Measurements from ENCODE around the gene LRFN2.

Gene LRFN2

DNA sequence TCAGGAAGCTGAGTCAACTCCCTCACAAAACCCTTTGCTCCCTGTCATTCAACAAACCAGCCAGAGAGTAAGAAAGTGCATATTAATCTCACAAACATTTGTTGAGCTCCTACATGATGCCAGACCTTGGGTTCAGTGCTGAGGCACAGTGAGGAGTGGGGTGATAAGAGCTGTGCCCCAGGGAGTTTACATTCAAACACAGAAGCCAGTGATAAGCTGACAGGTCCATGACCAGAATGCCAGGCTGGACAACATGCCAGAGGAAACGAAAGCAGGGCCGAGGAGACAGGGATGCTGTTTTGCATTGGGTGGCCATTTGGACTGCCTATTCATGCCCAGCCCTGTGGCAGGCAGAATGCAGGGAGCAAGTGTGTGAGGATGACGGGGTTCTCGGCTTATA lies 76.7 kb downstream of the LRFN2 start:
- DNase-seq, result no peak

- no peak for DNase-seq
These were observed 77.4 kb downstream of the LRFN2 start for GRCh38 chr6:40509716-40510260.

DNA sequence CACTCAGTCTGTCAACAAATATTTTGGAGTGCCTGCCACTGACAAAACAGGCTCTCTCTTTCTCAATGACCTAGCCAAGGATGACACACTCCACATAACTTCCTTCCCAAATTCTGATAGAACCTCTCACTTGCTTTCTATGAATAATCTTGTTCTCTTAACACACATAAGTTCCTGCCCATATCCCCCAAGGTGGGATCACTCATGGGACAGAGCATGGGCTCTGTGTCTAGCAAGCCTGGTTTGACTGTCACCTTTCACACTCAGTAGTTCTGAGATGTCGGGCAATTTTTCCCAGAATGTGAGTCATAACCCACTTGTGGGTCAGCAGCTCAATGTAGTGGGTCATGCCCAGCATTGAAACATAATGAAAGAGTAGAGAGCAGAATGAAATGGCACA lies 78.1 kb downstream of the LRFN2 start:
- DNase-seq, result no peak

DNA sequence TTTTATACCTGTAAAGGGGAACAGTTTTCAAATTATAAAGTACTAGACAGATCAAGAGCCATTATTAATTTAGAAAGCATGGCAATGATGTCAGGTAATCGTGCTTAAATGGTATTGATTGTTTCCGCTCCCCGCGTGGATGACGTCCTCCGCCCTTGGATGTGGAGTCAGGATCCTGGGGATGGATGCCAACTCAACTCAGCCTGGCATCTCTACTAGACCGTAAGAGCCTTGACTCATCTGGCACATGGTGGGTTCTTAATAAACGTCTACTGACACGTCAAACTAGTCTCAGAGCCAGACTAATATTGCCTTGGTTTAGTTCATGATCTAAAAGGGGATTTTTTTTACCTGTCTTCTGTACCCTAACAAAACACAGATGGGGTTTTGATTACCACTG lies 80.2 kb downstream of the LRFN2 start:
- no peak for DNase-seq

DNA sequence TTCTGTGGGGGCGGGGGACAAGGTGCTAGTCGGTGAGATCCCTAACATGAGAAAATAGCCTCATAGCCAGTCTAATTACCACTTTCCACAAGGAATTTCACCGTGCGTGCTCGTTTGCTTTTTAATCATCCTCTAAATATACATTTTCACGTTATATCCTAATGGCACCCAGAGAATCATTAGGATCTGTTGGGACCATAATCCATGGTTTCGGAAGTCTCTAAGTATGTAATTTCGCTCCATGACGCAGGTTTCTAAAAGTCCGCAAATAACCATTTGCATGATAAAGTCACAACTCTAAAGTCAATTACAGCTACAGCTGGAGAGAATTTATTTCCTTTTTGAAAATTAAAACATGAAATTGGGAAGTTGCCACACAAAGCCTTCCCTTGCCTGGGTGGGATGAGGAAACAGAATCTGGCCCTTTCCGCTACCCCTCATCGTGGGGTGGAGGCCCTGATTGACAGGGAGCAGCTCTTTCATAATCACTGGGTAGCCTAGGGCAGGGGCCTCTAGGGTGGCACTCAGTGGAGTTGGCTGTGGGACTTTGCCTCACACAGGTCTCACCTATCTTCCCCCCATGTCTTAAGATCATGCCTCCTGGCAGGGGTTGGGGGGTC lies 81.9 kb downstream of the LRFN2 start:
- no peak for DNase-seq

DNA sequence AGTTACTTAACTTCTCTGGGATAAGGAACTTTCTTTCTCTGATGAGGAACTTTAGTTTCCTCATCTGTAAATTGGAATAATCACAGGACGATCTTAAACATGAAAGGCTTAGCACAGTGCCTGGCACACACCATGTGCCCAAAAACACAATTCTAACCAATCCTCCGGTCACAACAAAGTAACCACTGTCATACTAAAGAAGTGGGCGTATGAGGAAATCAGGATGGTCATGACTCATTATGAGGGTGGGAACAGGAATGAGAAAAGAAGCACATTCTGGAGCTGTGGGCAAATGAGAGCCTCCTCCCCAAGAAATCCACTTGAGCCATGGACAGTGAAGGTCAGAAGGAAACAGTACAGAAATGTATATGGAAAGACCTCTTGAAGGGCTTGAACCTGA lies 82.9 kb downstream of the LRFN2 start:
- no peak for DNase-seq

DNA sequence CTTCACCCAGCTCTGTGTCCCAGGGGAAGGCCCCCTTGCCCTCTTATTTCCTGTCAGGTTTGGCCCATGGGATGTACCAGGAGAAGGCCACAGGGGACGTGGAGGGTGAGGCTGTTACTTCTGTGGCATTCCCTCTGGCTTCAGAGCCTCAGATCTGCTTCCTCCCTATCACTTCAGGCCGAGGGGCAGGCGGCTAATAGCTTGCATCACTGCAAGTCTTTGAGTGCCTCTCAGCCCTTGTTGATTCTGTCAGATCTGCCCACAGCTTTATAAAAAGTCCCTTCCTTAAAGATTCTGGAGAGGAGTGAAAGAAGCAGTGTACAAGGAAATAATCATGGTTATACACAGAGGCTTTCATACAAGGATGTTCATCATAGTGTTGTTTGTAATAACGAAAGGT lies 86.9 kb downstream of the LRFN2 start:
- no peak for DNase-seq

DNA sequence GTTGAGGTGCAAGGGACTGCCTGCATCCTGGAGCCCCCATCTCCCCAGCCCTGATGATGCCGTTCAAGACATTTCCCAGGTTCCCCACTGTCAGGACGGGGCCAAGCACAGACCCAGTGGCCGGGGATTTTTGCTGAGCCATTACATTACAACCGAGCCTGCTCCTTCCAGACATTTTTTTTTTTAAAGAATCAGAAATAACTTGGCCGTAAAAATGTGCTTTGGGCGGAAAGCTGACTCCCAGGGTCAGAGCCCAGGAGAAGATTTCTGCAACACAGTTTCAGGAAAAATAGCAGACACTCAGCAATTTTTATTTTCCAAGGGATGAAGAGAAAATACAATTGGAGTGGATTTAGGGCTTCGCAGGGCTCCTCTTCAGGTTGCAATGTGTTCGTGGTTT lies 87.9 kb downstream of the LRFN2 start:
- DNase-seq, result no peak

DNA sequence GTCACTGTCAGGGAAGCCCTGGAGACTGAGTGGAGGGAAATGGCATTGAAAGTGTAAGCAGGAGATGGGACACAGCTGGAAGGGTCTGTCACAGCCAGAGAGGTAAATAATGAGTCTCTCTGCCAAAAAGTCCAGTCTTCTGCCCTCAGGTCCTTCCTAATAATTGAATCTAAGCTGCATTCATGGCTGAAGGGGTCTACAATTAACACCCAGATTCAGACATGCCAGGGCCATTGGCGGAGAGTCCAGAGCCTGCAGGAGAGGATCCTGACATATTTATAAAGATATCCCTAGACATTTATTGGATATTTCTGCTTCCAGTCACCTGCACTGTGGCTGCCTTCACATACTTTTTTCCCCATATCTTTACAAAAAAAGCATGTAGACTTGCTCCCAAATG lies 89.0 kb downstream of the LRFN2 start:
- no peak for DNase-seq

- DNase-seq, result no peak
These were observed 95.0 kb downstream of the LRFN2 start for GRCh38 chr6:40492187-40492586.

DNA sequence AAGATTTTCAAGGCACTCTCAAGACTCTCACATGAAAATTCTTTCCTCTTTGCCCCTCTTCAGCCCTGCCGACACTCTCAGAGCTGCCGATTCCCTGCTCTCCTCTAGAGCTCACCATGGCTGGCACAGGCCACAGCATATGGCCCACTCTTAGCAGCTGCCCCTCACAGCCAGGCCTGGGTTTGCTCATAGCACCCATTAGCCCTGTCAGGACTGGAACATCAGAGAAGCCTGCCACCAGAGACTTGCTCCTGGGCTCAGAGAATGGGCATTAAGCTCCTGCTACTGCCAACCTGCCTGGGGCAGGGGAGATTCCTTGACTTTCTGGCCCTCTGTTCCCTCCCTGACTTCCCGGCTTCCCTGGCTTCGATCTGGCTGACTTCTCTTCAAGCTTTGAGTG lies 96.7 kb downstream of the LRFN2 start:
- DNase-seq, result no peak

DNA sequence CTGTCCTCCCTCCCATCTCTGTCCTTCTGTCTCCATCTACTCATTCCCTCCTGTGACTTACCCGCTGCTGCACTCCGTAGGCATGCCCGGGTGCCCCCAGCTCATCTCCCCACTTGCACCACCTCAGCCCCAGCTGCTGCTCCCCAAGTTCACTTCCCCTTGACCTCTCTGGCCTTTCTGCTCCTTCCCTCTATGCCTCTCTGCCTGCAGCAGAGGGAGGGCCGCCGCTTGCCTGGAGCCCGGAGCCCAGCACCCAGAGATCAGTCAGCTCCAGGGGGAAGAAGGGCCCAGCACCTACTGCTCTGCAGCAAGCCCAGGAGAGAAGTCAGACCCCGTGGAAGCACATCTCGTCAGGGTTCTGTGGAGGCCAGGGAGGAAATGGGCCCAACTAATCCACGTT lies 97.4 kb downstream of the LRFN2 start:
- no peak for DNase-seq

DNA sequence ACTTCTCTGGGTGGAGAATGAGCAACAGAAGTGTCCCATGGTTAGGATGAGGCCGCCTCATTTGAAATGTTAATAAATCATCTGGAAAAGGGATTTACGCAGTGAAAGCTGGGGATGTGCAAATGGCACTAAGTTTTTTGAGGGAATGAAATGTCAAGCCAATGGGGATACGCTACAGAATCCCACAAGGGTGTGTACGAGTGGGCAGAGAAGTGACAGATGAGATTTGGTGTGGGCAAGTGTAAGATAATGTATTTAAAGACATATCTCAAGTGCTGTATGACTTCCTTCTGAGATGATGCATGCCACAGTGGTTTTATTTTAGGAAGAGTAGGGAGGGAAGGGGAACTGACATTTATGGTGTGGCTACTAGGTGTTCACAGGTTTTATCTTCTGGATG lies 100.6 kb downstream of the LRFN2 start:
- DNase-seq, result no peak

GRCh38 chr6:40485795-40486194 lies 101.4 kb downstream of the LRFN2 start:
- DNase-seq, result no peak

DNA sequence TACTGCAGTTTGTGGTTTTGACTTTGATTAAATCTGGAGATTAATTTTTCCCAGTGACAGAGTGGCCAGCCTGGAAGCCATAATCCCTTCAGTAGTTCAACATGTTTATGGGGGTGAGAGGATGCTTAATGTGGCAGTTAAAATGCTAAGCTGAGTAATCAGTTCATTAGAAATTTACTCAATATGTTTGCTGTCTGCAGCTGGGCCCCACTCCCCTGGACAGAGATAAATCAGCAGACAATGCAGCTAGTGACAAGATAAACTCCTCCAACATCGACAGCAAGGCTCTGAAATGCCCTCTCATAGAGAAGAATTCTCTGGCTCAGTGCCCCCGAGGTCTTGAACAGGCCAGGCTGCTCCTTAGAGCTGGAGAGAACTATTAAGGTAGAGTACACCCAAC lies 101.9 kb downstream of the LRFN2 start:
- no peak for DNase-seq

GRCh38 chr6:40484066-40484465 lies 103.1 kb downstream of the LRFN2 start:
- no peak for DNase-seq

DNA sequence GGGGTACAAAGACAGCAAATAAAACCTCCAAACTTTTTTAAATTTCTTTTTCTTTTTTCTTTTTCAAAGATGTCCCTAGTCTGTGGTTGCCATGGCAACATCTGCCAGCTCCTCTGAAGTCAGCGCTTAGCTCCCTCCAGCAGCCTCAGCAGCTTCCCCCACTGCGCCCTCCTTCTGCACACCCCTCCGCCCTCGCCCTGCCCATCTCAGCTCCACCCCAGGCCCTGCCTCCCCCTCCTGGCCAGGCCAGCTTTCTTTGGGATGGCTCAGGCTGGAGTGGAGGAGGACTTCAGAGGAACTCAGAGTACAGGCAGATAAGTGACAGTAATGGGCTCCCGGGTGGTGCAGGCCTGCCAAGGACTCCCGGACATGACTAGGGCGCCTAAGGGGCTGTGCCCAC lies 104.6 kb downstream of the LRFN2 start:
- DNase-seq, result peak; percentile 17 to 37

- no peak for DNase-seq
These were observed 106.5 kb downstream of the LRFN2 start for GRCh38 chr6:40480678-40481077.

DNA sequence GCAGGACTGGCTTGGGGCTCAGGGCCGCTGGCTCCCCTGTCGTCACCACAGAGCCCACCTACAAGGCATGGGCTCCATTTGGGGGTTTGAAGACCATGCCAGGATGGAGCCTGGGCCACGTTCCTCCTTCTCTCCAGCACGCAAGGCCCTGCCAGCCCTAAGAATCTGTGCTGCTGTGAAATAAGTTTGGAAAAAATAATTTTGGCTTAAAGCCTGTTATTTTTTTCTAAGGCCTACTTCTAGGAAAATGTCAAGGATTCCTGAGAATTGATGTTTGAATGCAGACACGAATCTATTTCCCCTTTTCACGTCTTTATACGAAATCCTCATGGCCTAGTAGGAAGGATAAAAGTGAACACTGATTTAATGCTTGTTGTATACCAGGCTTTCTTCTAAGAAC lies 107.5 kb downstream of the LRFN2 start:
- DNase-seq, result no peak

DNA sequence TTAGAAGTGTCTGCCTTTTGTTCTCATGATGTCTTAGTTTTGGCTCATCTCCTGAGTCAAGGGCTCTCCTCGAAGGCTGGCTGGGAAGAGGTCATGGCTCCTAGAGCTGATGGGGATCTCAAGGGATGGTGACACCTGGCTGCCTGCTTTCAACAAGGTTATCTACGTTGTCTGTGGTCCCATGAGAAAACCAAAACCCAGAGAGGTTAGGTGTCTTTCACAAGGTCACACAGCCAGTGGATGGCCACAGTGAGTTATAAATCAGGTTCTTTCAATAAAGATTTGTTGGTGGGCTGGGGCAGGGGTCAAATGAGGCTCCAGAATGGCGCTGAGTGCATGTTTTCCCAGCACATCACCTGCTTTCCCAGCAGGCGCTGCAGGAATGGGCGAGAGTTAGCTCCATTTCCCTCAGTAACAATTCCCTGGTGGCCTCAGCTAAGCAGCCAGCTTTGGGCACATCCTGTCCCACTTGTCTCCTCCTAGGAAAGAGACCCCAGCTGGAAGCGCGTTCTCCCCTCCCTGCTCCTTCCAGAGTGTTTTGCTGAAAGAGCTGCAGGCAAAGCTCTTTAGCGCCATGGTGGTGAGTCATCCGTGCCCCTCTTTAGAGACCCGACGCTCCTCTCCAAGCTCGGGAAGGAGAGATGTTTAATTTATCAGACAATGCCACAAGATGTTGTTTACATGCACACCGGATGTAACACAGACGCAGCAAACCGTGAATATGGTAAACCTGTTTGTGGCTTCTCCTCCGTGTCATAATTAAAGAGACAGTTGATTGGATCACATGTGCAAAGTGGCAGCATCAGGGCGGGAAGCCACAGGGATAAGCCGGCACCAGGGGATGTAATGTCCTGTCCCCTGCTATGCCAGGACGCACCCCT lies 109.7 kb downstream of the LRFN2 start:
- DNase-seq, result no peak

GRCh38 chr6:40476673-40477072 lies 110.5 kb downstream of the LRFN2 start:
- no peak for DNase-seq

DNA sequence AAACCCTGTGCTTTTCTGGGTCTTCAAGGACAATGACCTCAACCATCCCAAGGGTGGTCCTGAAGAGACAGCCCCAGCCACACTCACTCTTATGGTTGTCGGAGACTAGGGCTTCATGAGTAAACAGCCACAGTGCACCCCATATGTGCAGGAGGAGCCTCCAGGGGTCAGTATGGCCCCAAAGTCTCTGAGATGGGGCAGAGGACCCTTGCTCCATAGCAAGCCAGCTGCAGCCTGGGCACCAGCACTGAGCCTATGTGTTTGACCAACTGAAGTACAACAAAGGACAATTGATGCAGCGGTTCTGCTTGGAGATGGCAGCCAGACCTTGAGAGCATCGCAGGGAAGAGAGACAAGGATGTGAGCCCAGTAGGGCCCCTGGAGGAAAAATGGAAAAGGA lies 112.2 kb downstream of the LRFN2 start:
- peak in 1 of 2 donors; percentile 10 for DNase-seq

DNA sequence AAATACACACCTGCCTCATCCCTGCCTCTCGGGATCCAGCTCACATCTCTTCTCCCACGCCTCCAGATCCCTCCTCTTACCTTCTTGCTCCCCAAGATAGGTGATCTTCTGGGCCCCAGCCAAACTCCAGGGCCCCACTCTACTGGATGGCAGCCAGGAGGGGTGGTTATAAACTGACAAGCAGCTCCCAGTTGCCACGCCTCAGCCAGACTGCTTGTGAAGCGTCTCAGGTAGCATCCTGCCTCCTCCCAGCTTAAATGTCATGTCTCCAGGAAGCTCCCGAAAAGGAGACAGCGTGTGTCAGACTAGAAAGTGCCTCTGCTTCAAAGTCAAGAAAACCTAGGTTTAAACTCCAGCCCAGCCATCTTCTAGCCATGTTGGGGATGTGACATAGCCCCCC lies 114.1 kb downstream of the LRFN2 start:
- DNase-seq, result no peak

DNA sequence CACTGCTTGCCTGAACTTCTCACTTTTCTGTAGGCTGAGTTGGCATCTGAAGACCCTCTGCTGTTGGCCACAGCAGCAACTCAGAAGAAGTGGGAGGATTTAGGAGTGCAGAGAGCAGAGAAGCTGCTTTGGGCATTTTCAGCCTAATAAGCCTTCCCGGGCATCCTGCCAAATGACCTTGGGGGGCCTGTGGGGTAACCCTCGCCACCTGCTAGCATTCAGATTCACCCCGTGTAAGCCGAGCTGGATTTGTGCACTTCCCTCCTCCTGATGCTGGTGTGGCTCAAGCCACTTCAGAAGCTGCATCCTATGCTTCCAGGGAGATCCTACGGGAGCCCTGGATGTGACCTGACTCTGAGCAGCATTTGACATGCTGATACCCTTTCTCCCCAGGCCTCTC lies 114.8 kb downstream of the LRFN2 start:
- DNase-seq, result no peak

Measured in hippocampal formation (tissue), 2 donors.